B cell (primary cell): ENCODE results near the gene GPR35. TPM values are rescaled to one million over a fixed set of nuclear protein-coding genes. Genes with fewer than 3 reads are reported as not detected.

Experiments
- ATAC-seq: fragments of 200-7000 bp; cut with Tn5 transposase; one replicate; pipeline ENCODE4 v1.10.0; 2021; ENCODE audit warnings: low read depth, mild to moderate bottlenecking, moderate number of reproducible peaks, moderate library complexity
- CTCF ChIA-PET: fragments of 350-600 bp; sonication (Branson Sonifier 250); formaldehyde crosslinking; loops from one replicate; lab custom pipeline; 2021; ENCODE audit warnings: antibody characterized with exemption, inconsistent platforms; lab: Charles Lee
- POLR2A ChIA-PET: fragments of 350-600 bp; sonication (Branson Sonifier 250); formaldehyde crosslinking; loops from one replicate; lab custom pipeline; 2021; ENCODE audit warnings: antibody characterized with exemption; lab: Charles Lee
- DNase-seq: peaks from one replicate; pipeline ENCODE4 v3.0.0; 2013
- H2AFZ ChIP-seq: 2 replicates; pipeline ENCODE4 v1.6.1; 2012; ENCODE audit warnings: mild to moderate bottlenecking, low read depth, low read length; ENCODE audit not compliant: insufficient read depth, poor library complexity, severe bottlenecking
- H3K27ac ChIP-seq, 2 donors: 1 replicate in 1 of 2; 2 replicates in 1 of 2; pipeline ENCODE4 v1.5.1; 2012 to 2013; ENCODE audit warnings: low read length in 2 of 2, mild to moderate bottlenecking in 2 of 2, moderate library complexity in 1 of 2
- H3K27me3 ChIP-seq, 4 experiments: fragments of 200-600 bp in 1 of 4; sonication (generic) in 1 of 4; replicated peaks in 1 of 4; 1 replicate in 2 of 4; 2 replicates in 2 of 4; pipeline versions ENCODE4 v1.6.1 to v1.7.0; 2013 to 2016; ENCODE audit warnings: low read length in 3 of 4, mild to moderate bottlenecking in 2 of 4, mixed read lengths in 1 of 4, moderate library complexity in 1 of 4; ENCODE audit not compliant: insufficient read depth in 4 of 4, control insufficient read depth in 3 of 4; ENCODE audit errors: control extremely low read depth in 1 of 4
- H3K36me3 ChIP-seq, 2 experiments: replicated peaks in 1 of 2; 1 replicate in 1 of 2; 2 replicates in 1 of 2; pipeline versions ENCODE4 v1.6.1 to v1.7.1; 2013; ENCODE audit warnings: low read length in 1 of 2; ENCODE audit not compliant: insufficient read depth in 2 of 2, control insufficient read depth in 1 of 2; ENCODE audit errors: control extremely low read depth in 1 of 2, extremely low read depth in 1 of 2
- H3K4me1 ChIP-seq, 2 donors: fragments of 200-600 bp in 1 of 2; sonication (generic) in 1 of 2; 1 replicate in 1 of 2; 2 replicates in 1 of 2; pipeline versions ENCODE4 v1.5.1 to v1.6.1; 2013 to 2017; ENCODE audit warnings: low read length in 2 of 2; ENCODE audit not compliant: control insufficient read depth in 2 of 2, insufficient read depth in 2 of 2
- H3K4me2 ChIP-seq: replicated peaks from 2 replicates; pipeline ENCODE3; 2012; ENCODE audit warnings: mild to moderate bottlenecking, low read depth, low read length; ENCODE audit not compliant: poor library complexity, severe bottlenecking
- H3K4me3 ChIP-seq, 5 experiments: fragments of 200-600 bp in 1 of 5; sonication (generic) in 1 of 5; 1 replicate in 3 of 5; 2 replicates in 2 of 5; pipeline versions ENCODE4 v1.5.1 to v1.7.0; 2011 to 2016; ENCODE audit warnings: low read length in 4 of 5, mild to moderate bottlenecking in 4 of 5, low read depth in 2 of 5, control low read depth in 1 of 5, moderate library complexity in 1 of 5; ENCODE audit not compliant: insufficient read depth in 1 of 5; ENCODE audit errors: control extremely low read depth in 1 of 5, extremely low read depth in 1 of 5
- H3K79me2 ChIP-seq: fragments of 200-600 bp; sonication (generic); one replicate; pipeline ENCODE4 v1.6.0; 2016; ENCODE audit warnings: low read length; ENCODE audit not compliant: control insufficient read depth, insufficient read depth
- H3K9ac ChIP-seq: fragments of 200-600 bp; sonication (generic); 2 replicates; pipeline ENCODE4 v1.6.1; 2017; ENCODE audit warnings: mild to moderate bottlenecking, low read length, moderate library complexity
- H3K9me3 ChIP-seq, 3 donors: one replicate each; pipeline versions ENCODE4 v1.6.1 to v1.7.1; 2013; ENCODE audit warnings: low read length in 2 of 3; ENCODE audit not compliant: control insufficient read depth in 2 of 3, insufficient read depth in 1 of 3; ENCODE audit errors: control extremely low read depth in 1 of 3
- H4K20me1 ChIP-seq: 2 replicates; pipeline ENCODE4 v1.6.0; 2012; ENCODE audit warnings: mild to moderate bottlenecking, low read length; ENCODE audit not compliant: insufficient read depth, control insufficient read depth, poor library complexity, severe bottlenecking
- H3K27ac Mint-ChIP-seq: one replicate; pipeline ENCODE4 v1.8.0; 2021; ENCODE audit warnings: mixed read lengths
- H3K27me3 Mint-ChIP-seq: one replicate; pipeline ENCODE4 v1.8.0; 2021; ENCODE audit warnings: mixed read lengths
- H3K4me1 Mint-ChIP-seq: one replicate; pipeline ENCODE4 v1.8.0; 2021; ENCODE audit warnings: mixed read lengths
- H3K4me3 Mint-ChIP-seq: one replicate; pipeline ENCODE4 v1.8.0; 2021; ENCODE audit warnings: mixed read lengths
- H3K9me3 Mint-ChIP-seq: one replicate; pipeline ENCODE4 v1.8.0; 2022; ENCODE audit warnings: mixed read lengths; ENCODE audit not compliant: insufficient read depth
- CTCF ChIP-seq: fragments of 200-600 bp; IDR thresholded peaks from one replicate; pipeline ENCODE4 v1.8.0; 2022; ENCODE audit warnings: antibody characterized with exemption, mild to moderate bottlenecking
- EZH2 ChIP-seq: IDR thresholded peaks from 2 replicates; pipeline ENCODE4 v1.6.1; 2012; ENCODE audit warnings: borderline replicate concordance, low read depth, mild to moderate bottlenecking, moderate library complexity, low read length; ENCODE audit not compliant: insufficient read depth, poor library complexity, severe bottlenecking
- WGBS: methylation state at CpG from one replicate; pipeline ENCODE4 v1.1.5; 2013; ENCODE audit warnings: missing lambda C conversion rate; ENCODE audit not compliant: insufficient coverage; 5-methylcytosine and 5-hydroxymethylcytosine counted together
- intact Hi-C: fragments of 100-400 bp; cut with micrococcal nuclease; formaldehyde crosslinking; loops from one replicate; pipeline ENCODE4 v1.10.0; 2022
- polyA plus RNA-seq: library from polyadenylated mRNA; depleted of rRNA; stranded (reverse); fragments of >200 nt; gene quantifications from 2 replicates; pipeline ENCODE4 v1.2.3, GENCODE V29; 2012
- total RNA-seq, 2 donors: library from RNA; stranded (reverse); fragments of 120-200 nt in 1 of 2; gene quantifications; 1 replicate in 1 of 2; 2 replicates in 1 of 2; pipeline versions ENCODE4 v1.2.3 to v1.2.4, GENCODE V29; 2013 to 2022

The GPR35 gene
- total and polyA plus RNA-seq, 2 donors (not counting 1 experiment from before 2014, with no cell fraction given) = 1.8 to 9.6 TPM

- Mint-ChIP-seq H3K9me3 (no peaks in the 10 kb centered on the region), H3K4me1 (peaks cover under 1% of the 10 kb centered on the region), H3K27me3 (no peaks in the 10 kb centered on the region), H3K4me3 (no peak overlapping the region), H3K27ac (no peak overlapping the region)
- no peak overlapping the region for H3K4me2 ChIP-seq
- peaks cover 59% of the 10 kb centered on the region for H3K79me2 ChIP-seq
- no peaks in the 10 kb centered on the region for H3K9me3 ChIP-seq
- POLR2A ChIA-PET = no interaction called here
- H4K20me1 ChIP-seq = peaks cover 71% of the 10 kb centered on the region
- 97% methylated on average over 18 of the region's 19 CpGs for WGBS
- intact Hi-C loops = no loop called here
- H2AFZ ChIP-seq = no peak overlapping the region
- H3K9ac ChIP-seq = no peak overlapping the region
- no peak overlapping the region for H3K4me3 ChIP-seq
- no peaks in the 10 kb centered on the region for H3K27me3 ChIP-seq
- CTCF ChIA-PET = interaction anchor here (0.9 kb wide), 1 partner anchor 7 kb away, joined by 3 read pairs; the partner anchor contains the start of gene CAPN10
- TF ChIP-seq CTCF (no peak), EZH2 (no peak)
- H3K27ac ChIP-seq = no peak overlapping the region
- ATAC-seq (no peak), DNase-seq (no peak)
- no peaks in the 10 kb centered on the region for H3K4me1 ChIP-seq
- H3K36me3 ChIP-seq = peaks cover 0 to 49% of the 10 kb centered on the region in 2 experiments
Measured at GRCh38 chr2:240593703-240594451, 31.4 kb upstream of the GPR35 start.
